ENCODE measurements around the gene WDR82.

Gene WDR82

DNA sequence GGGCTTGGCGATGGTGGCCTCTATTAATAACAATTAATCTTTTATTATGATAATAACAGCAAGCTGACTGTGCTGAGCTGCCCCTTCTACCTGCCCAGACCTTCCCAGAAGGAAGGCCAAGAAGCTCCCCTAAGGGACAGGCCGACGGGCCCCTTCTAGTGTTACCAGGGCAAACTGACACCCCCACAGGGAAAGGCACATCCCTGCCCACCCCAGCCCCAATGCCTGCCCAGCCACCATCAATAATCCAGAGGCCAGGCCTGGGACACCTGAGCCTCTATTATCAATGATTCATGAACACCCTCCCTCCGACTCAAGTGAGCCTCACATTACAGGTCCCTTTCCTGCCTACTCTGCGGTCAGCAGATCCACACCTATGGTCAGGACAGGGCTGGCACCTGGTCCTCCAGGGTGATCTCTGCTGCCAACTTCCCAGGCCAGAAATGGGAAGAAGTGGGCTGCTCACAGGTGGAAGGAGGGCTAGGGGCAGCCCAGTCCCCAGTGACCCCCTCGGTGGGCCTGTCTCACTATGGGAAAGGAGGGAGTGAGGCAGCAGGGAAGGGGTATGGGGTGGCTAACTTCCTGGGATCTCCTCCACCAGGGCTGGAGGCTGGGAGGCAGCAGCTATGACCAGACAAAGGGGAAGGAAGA lies 41.3 kb downstream of the WDR82 start:
- no peak for DNase-seq (ENCODE audit: low spot score)

DNA sequence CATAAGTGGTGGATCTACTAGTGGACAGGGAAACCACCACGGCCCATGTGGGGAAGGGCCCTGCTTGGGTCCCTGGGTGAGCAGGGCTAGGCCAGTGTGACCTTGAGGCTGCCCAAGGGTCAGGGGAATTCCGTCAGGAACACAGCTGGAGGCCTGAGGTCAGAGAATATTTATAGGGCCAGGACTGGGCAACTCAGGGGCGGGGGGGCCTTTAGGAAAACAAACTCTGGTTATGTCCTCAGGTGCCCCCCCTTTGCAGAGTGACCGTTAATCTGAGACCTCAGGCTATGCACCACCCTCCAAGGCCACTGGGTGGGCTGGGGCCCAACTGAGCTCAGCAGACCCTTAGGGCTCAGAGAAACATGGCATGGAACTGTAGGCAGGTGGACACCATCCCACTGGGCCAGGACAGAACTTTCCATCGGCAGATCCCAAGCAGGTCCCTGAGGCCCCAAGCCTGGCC lies 42.0 kb downstream of the WDR82 start:
- DNase-seq (ENCODE audit: low spot score), result no peak

DNA sequence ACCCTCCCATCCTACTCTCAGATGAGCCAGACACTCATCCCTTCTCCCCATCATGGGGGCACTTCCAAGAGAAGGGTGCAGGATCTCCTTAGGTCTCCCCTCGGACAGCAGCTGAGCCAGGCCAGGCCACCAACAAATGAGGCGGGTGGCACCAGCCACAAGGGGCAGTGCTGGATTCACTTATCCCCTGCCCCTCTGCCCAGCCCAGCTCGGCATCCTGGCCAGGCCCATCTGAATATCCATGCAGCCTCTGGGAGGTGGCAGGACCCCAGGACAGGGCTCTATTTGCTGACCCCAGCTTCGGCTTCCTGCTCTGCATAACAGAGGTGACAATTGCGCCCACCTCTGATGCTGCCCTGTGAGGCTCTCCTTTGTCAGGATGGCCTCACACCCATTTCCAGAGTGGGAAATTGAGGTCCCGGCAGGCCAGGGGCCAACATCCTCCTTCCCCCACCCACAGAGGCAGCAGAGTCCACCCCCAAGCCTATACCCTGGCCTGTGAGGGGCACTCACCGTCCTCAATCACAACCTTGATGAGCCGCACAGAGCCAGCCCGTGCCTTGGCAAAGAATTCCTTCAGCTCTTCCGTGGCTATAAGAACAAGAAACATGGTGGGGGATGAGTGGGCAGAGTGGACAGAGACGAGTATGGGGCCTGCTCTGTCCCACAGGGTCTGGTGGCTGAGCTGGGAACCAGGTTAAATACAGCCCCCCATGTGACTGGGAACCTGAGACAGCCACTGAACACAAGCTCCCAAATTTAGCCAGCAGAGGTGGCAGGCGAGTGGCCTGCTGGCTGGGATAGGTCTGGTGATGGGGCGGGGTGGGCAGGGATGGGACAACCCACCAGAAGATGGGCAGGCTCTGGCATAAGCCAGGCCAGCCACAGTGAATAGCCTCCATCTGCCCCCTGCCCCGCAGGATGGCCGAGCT lies 43.7 kb downstream of the WDR82 start:
- DNase-seq (ENCODE audit: low spot score), result no peak

GRCh38 chr3:52233968-52234367 lies 44.5 kb downstream of the WDR82 start:
- DNase-seq (ENCODE audit: low spot score), result peak; percentile 64

- no peak for DNase-seq (ENCODE audit: low spot score)
Measured at GRCh38 chr3:52233108-52233591, 45.3 kb downstream of the WDR82 start.

GRCh38 chr3:52232279-52233107 lies 46.0 kb downstream of the WDR82 start:
- DNase-seq (ENCODE audit: low spot score), result no peak

GRCh38 chr3:52231502-52232278 lies 46.8 kb downstream of the WDR82 start:
- DNase-seq (ENCODE audit: low spot score), result no peak

DNA sequence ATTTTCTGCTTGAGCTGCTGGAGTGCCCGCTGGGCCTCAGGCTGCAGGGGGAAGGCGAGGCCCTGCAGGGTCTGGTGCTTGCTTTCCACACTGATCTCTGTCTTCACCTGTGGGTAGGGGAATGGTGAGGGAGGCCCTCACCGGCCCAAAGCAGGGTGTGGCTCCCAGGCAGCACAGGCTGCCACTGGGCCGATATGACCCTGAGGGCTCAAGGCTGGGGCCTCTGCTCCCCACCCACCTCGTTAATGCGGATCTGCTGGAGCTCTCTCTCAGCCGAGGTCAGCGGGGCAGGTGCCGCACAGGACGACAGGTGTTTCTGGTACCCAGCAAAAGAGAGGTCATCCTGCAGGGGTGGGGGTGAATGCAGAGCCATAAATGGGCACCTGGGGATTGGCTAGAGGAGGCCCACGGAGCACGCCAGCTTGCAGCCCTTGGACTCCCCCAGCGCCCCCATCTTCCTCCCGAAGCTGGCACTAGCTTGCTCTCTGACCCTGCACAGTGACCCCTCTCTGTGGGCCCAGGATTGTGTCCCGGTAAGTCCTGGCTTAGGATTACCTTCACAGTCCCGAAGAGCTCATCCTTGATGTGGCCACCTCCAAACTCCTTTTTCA lies 47.5 kb downstream of the WDR82 start:
- DNase-seq (ENCODE audit: low spot score), result no peak

- no peak for DNase-seq (ENCODE audit: low spot score)
Measured at GRCh38 chr3:52230461-52230860, 48.0 kb downstream of the WDR82 start.

DNA sequence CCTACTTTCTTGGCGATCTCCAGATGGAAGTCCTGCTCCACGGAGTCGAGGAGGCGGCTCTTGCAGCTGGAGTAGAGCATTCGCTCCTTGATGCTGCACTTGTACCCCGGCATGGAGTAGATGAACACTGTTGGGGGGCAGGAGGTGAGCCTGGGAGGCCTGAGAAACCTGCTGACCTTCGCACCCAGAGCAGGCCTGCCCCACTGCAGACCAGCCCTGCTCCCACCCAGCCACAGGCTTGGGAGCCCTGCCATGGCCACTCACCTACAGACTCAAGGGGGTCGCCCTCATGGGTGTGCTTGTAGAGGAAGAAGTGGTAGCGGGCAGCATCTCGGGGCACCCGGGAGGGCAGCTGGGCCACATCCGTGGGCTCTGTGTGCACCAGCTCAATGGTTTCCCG lies 48.8 kb downstream of the WDR82 start:
- no peak for DNase-seq (ENCODE audit: low spot score)

DNA sequence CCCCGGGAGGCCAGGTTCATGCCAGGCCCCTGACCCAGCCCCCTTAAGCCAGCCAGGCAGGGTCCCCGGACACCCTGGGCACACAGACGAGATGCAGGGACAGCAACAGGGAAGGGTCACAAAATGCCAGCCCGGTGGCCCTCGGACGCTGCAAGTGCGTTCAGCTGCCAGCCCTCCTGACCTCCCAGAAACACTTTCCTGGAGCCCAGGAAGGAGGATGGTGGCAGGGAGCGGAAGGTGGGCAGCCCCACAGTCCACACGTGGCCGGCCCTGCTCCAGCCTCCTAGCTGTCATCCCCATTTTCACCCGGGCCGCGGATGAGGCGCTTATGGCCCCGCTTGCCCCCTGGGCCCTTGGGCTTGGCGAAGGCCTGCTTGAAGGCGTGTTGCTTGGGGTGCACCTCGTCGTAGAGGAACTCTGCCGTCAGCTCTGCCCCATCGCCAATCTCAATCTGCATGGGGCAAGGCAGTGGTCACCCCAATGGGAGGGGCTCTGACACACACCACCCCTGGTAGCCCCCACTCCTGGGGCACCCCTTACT lies 49.6 kb downstream of the WDR82 start:
- no peak for DNase-seq (ENCODE audit: low spot score)

DNA sequence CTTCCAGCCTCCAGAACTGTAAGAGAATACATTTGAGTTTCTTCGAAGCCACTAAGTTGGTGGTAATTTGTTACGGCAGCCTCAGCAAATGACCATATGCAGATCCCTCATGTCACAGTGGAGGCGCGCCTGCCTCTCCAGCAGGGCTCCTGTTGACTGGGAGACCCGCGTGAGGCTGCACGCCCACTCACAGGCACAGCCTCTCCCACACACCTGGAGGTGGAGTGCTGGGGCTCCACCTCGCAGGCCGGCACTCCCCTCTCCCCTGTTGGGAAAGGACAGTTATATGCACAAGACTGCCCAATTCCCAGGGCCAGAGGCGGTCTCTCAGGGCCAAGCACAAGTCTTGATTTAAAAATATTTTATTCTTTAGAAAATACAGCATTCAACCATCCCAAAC lies 50.2 kb downstream of the WDR82 start:
- DNase-seq (ENCODE audit: low spot score), result no peak

DNA sequence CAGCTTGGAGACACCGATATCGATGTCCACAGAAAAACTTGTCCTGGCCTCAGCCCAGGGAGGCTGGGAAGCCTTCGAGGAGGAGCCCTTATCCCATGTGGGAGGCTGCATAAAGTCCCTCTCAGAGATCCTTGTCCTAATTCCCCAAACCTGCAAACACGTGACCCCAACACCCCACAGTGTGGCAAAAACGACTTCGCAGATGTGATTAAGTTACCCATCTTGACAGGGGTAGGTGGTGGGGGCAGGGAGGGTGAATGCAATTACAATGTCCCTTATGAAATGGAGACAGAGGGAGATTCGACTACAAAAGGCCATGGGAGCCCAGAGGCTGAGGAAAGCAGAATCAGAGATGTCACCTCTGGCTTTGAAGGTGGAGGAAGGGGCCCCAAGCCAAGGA lies 50.7 kb downstream of the WDR82 start:
- DNase-seq (ENCODE audit: low spot score), result no peak

DNA sequence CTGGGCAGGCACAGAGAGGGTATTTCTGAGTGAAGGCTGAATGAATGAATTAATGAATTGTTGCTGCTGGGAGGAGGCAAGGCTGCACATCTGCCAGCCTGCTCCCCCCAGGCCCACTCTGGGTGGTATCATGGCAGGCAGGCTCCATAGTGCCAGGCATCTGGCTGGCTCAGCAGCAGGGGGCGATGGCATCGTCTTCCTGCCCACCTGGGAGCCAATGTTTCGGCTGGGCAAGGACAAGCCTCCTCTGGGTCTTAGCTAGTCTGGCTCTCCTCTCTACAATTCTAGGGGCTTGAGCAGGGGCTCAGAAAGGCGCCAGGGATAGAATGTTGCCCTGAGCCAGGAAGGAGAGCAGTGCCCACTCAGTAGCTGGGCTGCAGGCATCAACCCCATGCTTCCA lies 51.3 kb downstream of the WDR82 start:
- DNase-seq (ENCODE audit: low spot score), result no peak

- DNase-seq (ENCODE audit: low spot score), result no peak
Measured at GRCh38 chr3:52226229-52226817, 52.1 kb downstream of the WDR82 start.

DNA sequence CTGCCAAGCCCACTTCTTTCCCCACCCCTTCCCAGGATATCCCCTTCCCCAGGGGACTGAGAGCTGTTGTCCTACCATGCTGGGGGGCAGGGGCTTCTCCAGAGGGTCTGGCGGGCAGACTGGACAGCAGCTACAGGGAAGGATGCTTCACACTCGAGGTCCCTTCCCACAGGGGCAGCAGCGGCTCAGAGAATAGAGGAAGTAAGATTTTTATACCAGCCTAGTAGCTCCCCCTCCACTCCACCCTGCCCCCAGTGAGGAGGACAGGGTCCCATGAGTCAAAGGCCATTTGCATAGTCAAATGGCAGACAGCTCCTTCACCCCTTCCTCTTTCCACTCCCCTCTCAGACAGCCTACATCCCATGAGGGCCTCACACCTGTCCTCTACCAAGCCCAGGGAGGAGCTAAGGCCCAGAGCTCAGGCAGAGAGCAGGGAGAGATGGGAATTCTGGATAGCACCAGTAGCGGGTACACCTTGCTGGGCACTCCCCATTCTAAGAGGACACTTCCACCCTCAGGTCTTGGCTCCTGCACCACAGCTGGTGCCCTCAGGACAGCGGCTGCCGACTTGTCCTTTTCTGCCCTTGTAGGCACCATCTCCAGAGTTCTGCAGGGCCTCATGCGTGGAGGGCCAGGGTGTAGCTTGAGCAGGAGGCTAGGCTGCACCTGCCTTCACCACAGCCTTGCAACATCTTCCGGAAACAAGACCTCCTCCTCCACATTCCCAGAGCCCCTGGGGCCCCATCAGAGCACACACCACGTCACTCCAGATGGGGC lies 52.8 kb downstream of the WDR82 start, which contains the start of gene TLR9:
Gene TLR9, minus strand, starts transcription at position 194 of the 777 bp plus-strand sequence. Its CDS starts 116 bp downstream, at position 78.
- DNase-seq (ENCODE audit: low spot score), result no peak

- no peak for DNase-seq (ENCODE audit: low spot score)
Measured at GRCh38 chr3:52223449-52224408, 54.7 kb downstream of the WDR82 start.
